ENCODE measurements around the gene TRIM59. TPM values are rescaled to one million over a fixed set of nuclear protein-coding genes. Genes with fewer than 3 reads are reported as not detected.

Gene TRIM59
- total RNA-seq, 1 donor from 2014 or later = 39.0 TPM

GRCh38 chr3:160470181-160470580, 20.6 kb upstream of the TRIM59 start:
- Mint-ChIP-seq H3K27me3 (ENCODE audit: low read depth) (peaks cover 2% of the 10 kb centered on the region), H3K36me3 (ENCODE audit: low read depth) (peaks cover 7% of the 10 kb centered on the region), H3K4me1 (no peaks in the 10 kb centered on the region), H3K4me3 (no peak overlapping the region), H3K9me3 (peaks cover 15% of the 10 kb centered on the region), H3K27ac (ENCODE audit: unreplicated experiment) (no peak overlapping the region)
- DNase-seq (ENCODE audit: low read depth, low spot score) = no peak
- no peak for TF ChIP-seq CTCF (conservative IDR thresholded peaks at IDR 0.05)

GRCh38 chr3:160464971-160465370, 15.4 kb upstream of the TRIM59 start:
- Mint-ChIP-seq H3K36me3 (ENCODE audit: low read depth) (peaks cover 5% of the 10 kb centered on the region), H3K9me3 (peaks cover 15% of the 10 kb centered on the region), H3K27ac (ENCODE audit: unreplicated experiment) (no peak overlapping the region), H3K4me3 (no peak overlapping the region), H3K4me1 (no peaks in the 10 kb centered on the region), H3K27me3 (ENCODE audit: low read depth) (peaks cover 2% of the 10 kb centered on the region)
- no peak for TF ChIP-seq CTCF (conservative IDR thresholded peaks at IDR 0.05)
- DNase-seq (ENCODE audit: low read depth, low spot score) = no peak

- Mint-ChIP-seq H3K4me1 (no peaks in the 10 kb centered on the region), H3K36me3 (ENCODE audit: low read depth) (no peaks in the 10 kb centered on the region), H3K27me3 (ENCODE audit: low read depth) (no peaks in the 10 kb centered on the region), H3K4me3 (no peak overlapping the region), H3K9me3 (peaks cover 10% of the 10 kb centered on the region), H3K27ac (ENCODE audit: unreplicated experiment) (no peak overlapping the region)
- DNase-seq (ENCODE audit: low read depth, low spot score) = no peak
- TF ChIP-seq CTCF (conservative IDR thresholded peaks at IDR 0.05) = no peak
These were observed 14.7 kb upstream of the TRIM59 start for GRCh38 chr3:160464321-160464720.

GRCh38 chr3:160460033-160460432, 10.4 kb upstream of the TRIM59 start:
- Mint-ChIP-seq H3K36me3 (ENCODE audit: low read depth) (no peaks in the 10 kb centered on the region), H3K27ac (ENCODE audit: unreplicated experiment) (no peak overlapping the region), H3K9me3 (peaks cover 4% of the 10 kb centered on the region), H3K4me3 (no peak overlapping the region), H3K27me3 (ENCODE audit: low read depth) (no peaks in the 10 kb centered on the region), H3K4me1 (no peaks in the 10 kb centered on the region)
- no peak for TF ChIP-seq CTCF (conservative IDR thresholded peaks at IDR 0.05)
- no peak for DNase-seq (ENCODE audit: low read depth, low spot score)

GRCh38 chr3:160459450-160459970, 9.9 kb upstream of the TRIM59 start:
- Mint-ChIP-seq H3K27me3 (ENCODE audit: low read depth) (no peaks in the 10 kb centered on the region), H3K9me3 (peaks cover 4% of the 10 kb centered on the region), H3K27ac (ENCODE audit: unreplicated experiment) (no peak overlapping the region), H3K4me1 (no peaks in the 10 kb centered on the region), H3K36me3 (ENCODE audit: low read depth) (no peaks in the 10 kb centered on the region), H3K4me3 (no peak overlapping the region)
- no peak for TF ChIP-seq CTCF (conservative IDR thresholded peaks at IDR 0.05)
- no peak for DNase-seq (ENCODE audit: low read depth, low spot score)

GRCh38 chr3:160458151-160458550, 8.6 kb upstream of the TRIM59 start:
- Mint-ChIP-seq H3K27me3 (ENCODE audit: low read depth) (no peaks in the 10 kb centered on the region), H3K36me3 (ENCODE audit: low read depth) (no peaks in the 10 kb centered on the region), H3K4me3 (no peak overlapping the region), H3K27ac (ENCODE audit: unreplicated experiment) (no peak overlapping the region), H3K4me1 (no peaks in the 10 kb centered on the region), H3K9me3 (peaks cover 4% of the 10 kb centered on the region)
- DNase-seq (ENCODE audit: low read depth, low spot score) = no peak
- TF ChIP-seq CTCF (conservative IDR thresholded peaks at IDR 0.05) = no peak

Measured in neural crest cell (in vitro differentiated cells).